IMR-90 (cell line): Measurements from ENCODE around the gene COX6A1. TPM values are rescaled to one million over a fixed set of nuclear protein-coding genes. Genes with fewer than 3 reads are reported as not detected.

ENCODE experiments used
- ATAC-seq: fragments of 200-7000 bp; cut with Tn5 transposase; 2 replicates; pipeline ENCODE4 v1.9.1; 2020; ENCODE audit warnings: low read depth, mild to moderate bottlenecking, moderate library complexity
- BruUV-seq: library from RNA; stranded (reverse); fragments of 400-500 nt; replicated peaks from 2 replicates; lab custom pipeline; 2021; lab: Mats Ljungman, UMichigan
- CTCF ChIA-PET: fragments of 300-600 bp; formaldehyde crosslinking; extraction: SDS; loops from one replicate; lab custom pipeline; 2021; ENCODE audit warnings: antibody characterized with exemption; lab: Yijun Ruan, JAX
- POLR2A ChIA-PET: fragments of 300-600 bp; sonication (Branson Sonifier 250); formaldehyde crosslinking; loops from one replicate; lab custom pipeline; 2022; ENCODE audit warnings: antibody characterized with exemption; ENCODE audit not compliant: unreplicated experiment; lab: Charles Lee
- DNase-seq: peaks from one replicate; pipeline ENCODE4 v3.0.0; 2013
- H2AFZ ChIP-seq: replicated peaks from 2 replicates; pipeline ENCODE3; 2013; ENCODE audit warnings: low read length, mild to moderate bottlenecking; ENCODE audit not compliant: poor library complexity
- H2AK5ac ChIP-seq: 2 replicates; pipeline ENCODE4 v1.6.1; 2013; ENCODE audit warnings: low read depth, low read length, inconsistent platforms
- H2AK9ac ChIP-seq: replicated peaks from 2 replicates; pipeline ENCODE3; 2013; ENCODE audit warnings: mild to moderate bottlenecking, low read depth, low read length, moderate library complexity; ENCODE audit not compliant: poor library complexity
- H2BK120ac ChIP-seq: 2 replicates; pipeline ENCODE4 v1.6.1; 2013; ENCODE audit warnings: low read depth, low read length, inconsistent platforms
- H2BK15ac ChIP-seq: 3 replicates; pipeline ENCODE4 v1.6.1; 2013; ENCODE audit warnings: low read depth, low read length, inconsistent platforms
- H2BK20ac ChIP-seq: 2 replicates; pipeline ENCODE4 v1.6.1; 2013; ENCODE audit warnings: low read depth, mild to moderate bottlenecking, inconsistent platforms, low read length, moderate library complexity
- H2BK5ac ChIP-seq: 2 replicates; pipeline ENCODE4 v1.6.1; 2013; ENCODE audit warnings: mild to moderate bottlenecking, low read depth, low read length, inconsistent platforms; ENCODE audit not compliant: poor library complexity, severe bottlenecking
- H3K14ac ChIP-seq: replicated peaks from 2 replicates; pipeline ENCODE4 v1.6.1; 2013; ENCODE audit warnings: low read depth, low read length, inconsistent platforms
- H3K18ac ChIP-seq: 2 replicates; pipeline ENCODE4 v1.6.1; 2013; ENCODE audit warnings: low read depth, low read length, control low read depth
- H3K23ac ChIP-seq: 2 replicates; pipeline ENCODE4 v1.6.1; 2013; ENCODE audit warnings: low read depth, low read length, inconsistent platforms
- H3K27ac ChIP-seq: 2 replicates; pipeline ENCODE4 v1.5.1; 2013; ENCODE audit warnings: mild to moderate bottlenecking, control low read depth, low read length; ENCODE audit not compliant: insufficient read depth
- H3K27me3 ChIP-seq: 2 replicates; pipeline ENCODE4 v1.6.1; 2013; ENCODE audit warnings: low read length; ENCODE audit not compliant: control insufficient read depth, insufficient read depth
- H3K36me3 ChIP-seq: 2 replicates; pipeline ENCODE4 v1.6.1; 2013; ENCODE audit warnings: low read length, mixed read lengths; ENCODE audit not compliant: control insufficient read depth, insufficient read depth
- H3K4ac ChIP-seq: 2 replicates; pipeline ENCODE4 v1.6.1; 2013; ENCODE audit warnings: low read depth, low read length, inconsistent platforms
- H3K4me1 ChIP-seq: 2 replicates; pipeline ENCODE4 v1.6.1; 2013; ENCODE audit warnings: low read length, mixed read lengths; ENCODE audit not compliant: control insufficient read depth, insufficient read depth
- H3K4me2 ChIP-seq: 2 replicates; pipeline ENCODE4 v1.6.1; 2013; ENCODE audit warnings: low read depth, mild to moderate bottlenecking, control low read depth, low read length, moderate library complexity
- H3K4me3 ChIP-seq: 2 replicates; pipeline ENCODE4 v1.5.1; 2013; ENCODE audit warnings: low read depth, mild to moderate bottlenecking, control low read depth, low read length, moderate library complexity; ENCODE audit not compliant: insufficient read depth
- H3K56ac ChIP-seq: 2 replicates; pipeline ENCODE4 v1.6.1; 2013; ENCODE audit warnings: low read length, inconsistent platforms; ENCODE audit not compliant: insufficient read depth; ENCODE audit errors: extremely low read depth
- H3K79me1 ChIP-seq, 2 experiments: 2 replicates each; pipeline ENCODE4 v1.6.1; 2013; ENCODE audit warnings: low read length in 2 of 2, inconsistent platforms in 1 of 2, low read depth in 1 of 2
- H3K9ac ChIP-seq: 2 replicates; pipeline ENCODE4 v1.6.1; 2013; ENCODE audit warnings: low read depth, low read length, control low read depth
- H3K9me1 ChIP-seq: 2 replicates; pipeline ENCODE4 v1.6.1; 2013; ENCODE audit warnings: low read length, inconsistent platforms; ENCODE audit not compliant: insufficient read depth
- H3K9me3 ChIP-seq: 2 replicates; pipeline ENCODE4 v1.6.1; 2013; ENCODE audit warnings: low read length; ENCODE audit not compliant: control insufficient read depth, insufficient read depth
- H4K20me1 ChIP-seq: 2 replicates; pipeline ENCODE4 v1.6.1; 2013; ENCODE audit warnings: low read length, inconsistent platforms; ENCODE audit not compliant: insufficient read depth
- H4K5ac ChIP-seq: 2 replicates; pipeline ENCODE4 v1.6.1; 2013; ENCODE audit warnings: mild to moderate bottlenecking, low read depth, low read length, control low read depth
- H4K8ac ChIP-seq, 2 experiments: 2 replicates each; pipeline ENCODE4 v1.6.1; 2013; ENCODE audit warnings: low read depth in 2 of 2, low read length in 2 of 2, control low read depth in 1 of 2, inconsistent platforms in 1 of 2
- H4K91ac ChIP-seq: 2 replicates; pipeline ENCODE4 v1.6.1; 2013; ENCODE audit warnings: low read depth, low read length, inconsistent platforms; ENCODE audit not compliant: insufficient read depth
- BHLHE40 ChIP-seq: fragments of 150-350 bp; IDR thresholded peaks from 2 replicates; pipeline ENCODE4 v1.6.1; 2016; ENCODE audit warnings: mild to moderate bottlenecking, low read depth, low read length
- CHD1 ChIP-seq: IDR thresholded peaks from 2 replicates; pipeline ENCODE4 v1.6.1; 2012; ENCODE audit warnings: low read depth, low read length, improper control_type of control experiment
- MAFK ChIP-seq: IDR thresholded peaks from 2 replicates; pipeline ENCODE4 v1.6.1; 2012; ENCODE audit warnings: low read depth, low read length, improper control_type of control experiment
- MAZ ChIP-seq: IDR thresholded peaks from 2 replicates; pipeline ENCODE4 v1.6.1; 2012; ENCODE audit warnings: low read depth, mild to moderate bottlenecking, low read length, improper control_type of control experiment, moderate library complexity, borderline replicate concordance
- RAD21 ChIP-seq: IDR thresholded peaks from 2 replicates; pipeline ENCODE4 v1.6.1; 2012; ENCODE audit warnings: low read length, improper control_type of control experiment
- RCOR1 ChIP-seq: IDR thresholded peaks from 2 replicates; pipeline ENCODE4 v1.6.1; 2012; ENCODE audit warnings: mild to moderate bottlenecking, low read length, improper control_type of control experiment; ENCODE audit not compliant: insufficient replicate concordance
- RFX5 ChIP-seq: IDR thresholded peaks from 2 replicates; pipeline ENCODE4 v1.8.0; 2012; ENCODE audit warnings: low read depth, mild to moderate bottlenecking, low read length, moderate library complexity
- USF2 ChIP-seq: fragments of 150-350 bp; IDR thresholded peaks from 2 replicates; pipeline ENCODE4 v1.6.1; 2017; ENCODE audit warnings: mild to moderate bottlenecking, antibody characterized with exemption, low read length, low read depth
- WGBS, 2 experiments: methylation state at CpG; one replicate each; pipeline versions ENCODE4 v1.1.5 to v1.1.7; 2013; ENCODE audit warnings: missing lambda C conversion rate in 2 of 2; ENCODE audit not compliant: insufficient read length in 1 of 2; ENCODE audit errors: extremely low coverage in 2 of 2; 5-methylcytosine and 5-hydroxymethylcytosine counted together
- dilution Hi-C: fragments of 300-500 bp; cut with HindIII; formaldehyde crosslinking; loops from one replicate; pipeline ENCODE4 v1.14.3; 2018; ENCODE audit warnings: low sequenced_read_pairs; ENCODE audit not compliant: unreplicated experiment
- in situ Hi-C: fragments of 300-500 bp; cut with MboI; formaldehyde crosslinking; loops from 3 replicates; pipeline ENCODE4 v1.14.3; 2019; ENCODE audit warnings: low sequenced_read_pairs, inconsistent platforms, mixed read lengths
- intact Hi-C: fragments of 100-400 bp; cut with micrococcal nuclease; formaldehyde crosslinking; loops from 2 replicates; pipeline ENCODE4 v1.10.0; 2022
- polyA plus RNA-seq, 3 experiments: library from polyadenylated mRNA; depleted of rRNA; stranded (reverse); fragments of >200 nt; gene quantifications; 2 replicates each; pipeline ENCODE4 v1.2.3, GENCODE V29; 2012; ENCODE audit warnings: low replicate concordance in 1 of 3
- total RNA-seq: library from RNA; depleted of rRNA; stranded (reverse); fragments of >200 nt; gene quantifications from 2 replicates; pipeline ENCODE4 v1.2.3, GENCODE V29; 2012

COX6A1 gene
- total and polyA plus RNA-seq, 2 of the 4 experiments (the other 2 are of a cell fraction) = 396 to 541 TPM

GRCh38 chr12:120428597-120429229 lies 9.2 kb upstream of the COX6A1 start:
- DNase-seq (no peak), ATAC-seq (no peak)
- no peak overlapping the region for H2BK120ac ChIP-seq
- no peak overlapping the region for H2BK15ac ChIP-seq
- TF ChIP-seq USF2 = no peak
- no peak for TF ChIP-seq RAD21
- no peak for TF ChIP-seq CHD1
- TF ChIP-seq RFX5 = no peak
- TF ChIP-seq MAZ = no peak
- TF ChIP-seq MAFK = no peak
- TF ChIP-seq RCOR1 = no peak
- TF ChIP-seq BHLHE40 = no peak
- BruUV-seq = no TSS peak
- CTCF ChIA-PET = interaction anchor here (0.8 to 2.4 kb wide), 2 partner anchors 72 to 127 kb away, joined by 3 to 15 read pairs; no protein-coding TSS in a partner anchor
- H3K4ac ChIP-seq = no peak overlapping the region
- H2BK5ac ChIP-seq = no peak overlapping the region
- H4K8ac ChIP-seq = no peak overlapping the region
- dilution Hi-C loops = no loop called here
- H3K4me1 ChIP-seq = no peaks in the 10 kb centered on the region
- no peak overlapping the region for H3K23ac ChIP-seq
- H3K9me1 ChIP-seq = no peaks in the 10 kb centered on the region
- peaks cover 25% of the 10 kb centered on the region for H3K27me3 ChIP-seq
- no peak overlapping the region for H3K18ac ChIP-seq
- H3K36me3 ChIP-seq = no peaks in the 10 kb centered on the region
- no peaks in the 10 kb centered on the region for H3K79me1 ChIP-seq
- in situ Hi-C loops = loop anchor here (25.0 kb wide), 1 partner anchor 91 kb away; the partner anchor contains the start of gene PLA2G1B
- H2AFZ ChIP-seq = no peak overlapping the region
- no peaks in the 10 kb centered on the region for H3K9me3 ChIP-seq
- no peak overlapping the region for H3K56ac ChIP-seq
- no peaks in the 10 kb centered on the region for H4K20me1 ChIP-seq
- 62% methylated on average over 6 of the region's 8 CpGs; no CpG with 5 or more reads in 1 of the 2 experiments for whole genome bisulfite sequencing, 2 experiments
- POLR2A ChIA-PET = no interaction called here
- no peak overlapping the region for H2BK20ac ChIP-seq
- H3K9ac ChIP-seq = no peak overlapping the region
- no peak overlapping the region for H3K4me2 ChIP-seq
- H3K4me3 ChIP-seq = no peak overlapping the region
- no peak overlapping the region for H3K27ac ChIP-seq
- intact Hi-C loops = no loop called here
- H4K91ac ChIP-seq = no peak overlapping the region
- H2AK9ac ChIP-seq = no peak overlapping the region
- no peak overlapping the region for H2AK5ac ChIP-seq
- no peak overlapping the region for H3K14ac ChIP-seq
- H4K5ac ChIP-seq = no peak overlapping the region
